Right cardiac atrium (tissue), 5 donors: ENCODE results near the gene AATK. TPM values are rescaled to one million over a fixed set of nuclear protein-coding genes. Genes with fewer than 3 reads are reported as not detected.

Experiments
- ATAC-seq, 2 donors: fragments of 200-7000 bp; cut with Tn5 transposase; one replicate each; pipeline versions ENCODE4 v1.8.0 to v1.9.1; 2020; ENCODE audit warnings: moderate library complexity in 2 of 2, mild to moderate bottlenecking in 1 of 2
- DNase-seq, 3 donors: peaks; one replicate each; pipeline ENCODE4 v3.0.0-alpha.2; 2020
- H3K27ac ChIP-seq: one replicate; pipeline ENCODE4 v1.5.1; 2013; ENCODE audit warnings: mild to moderate bottlenecking, low read length, control low read depth, moderate library complexity
- H3K27me3 ChIP-seq: one replicate; pipeline ENCODE4 v1.6.1; 2013; ENCODE audit not compliant: control insufficient read depth, insufficient read depth
- H3K4me1 ChIP-seq: one replicate; pipeline ENCODE4 v1.6.1; 2013; ENCODE audit warnings: low read length; ENCODE audit not compliant: control insufficient read depth, insufficient read depth
- H3K4me3 ChIP-seq: one replicate; pipeline ENCODE4 v1.5.1; 2013; ENCODE audit warnings: low read length, control low read depth
- H3K9me3 ChIP-seq: one replicate; pipeline ENCODE4 v1.6.1; 2013; ENCODE audit warnings: low read length; ENCODE audit not compliant: control insufficient read depth
- WGBS: extraction: QIAGEN DNeasy Blood & Tissue Kit; methylation state at CpG from one replicate; pipeline ENCODE4 v1.1.7; 2013; 5-methylcytosine and 5-hydroxymethylcytosine counted together
- intact Hi-C, 4 donors: fragments of 100-400 bp; cut with DNase I; formaldehyde crosslinking; loops; one replicate each; pipeline versions ENCODE4 v1.11.0 to v1.14.0; 2022 to 2023
- polyA plus RNA-seq: library from polyadenylated mRNA; stranded (reverse); fragments of 200-250 nt; gene quantifications from one replicate; pipeline ENCODE4 v1.2.3, GENCODE V29; 2013
- total RNA-seq, 4 donors: library from RNA; stranded (reverse); fragmentation: NEBNext Ultra II Directional; extraction: Animal tissue kit (Norgen Biotek cat#: 25700); gene quantifications; one replicate each; pipeline ENCODE4 v1.2.1, GENCODE V29; 2021
- donor health status: healthy with polysubstance abuse.
- donor health status: DM: no; HTN: yes; CAD: no.
- donor health status: DM: no; HTN: no; CAD: no.
- donor health status: DM: no; HTN: yes; CAD: no; lungs with severe emphysema.
- donor health status: DM: yes; HTN: yes; CAD: no.

Gene AATK
- total and polyA plus RNA-seq, 5 donors = 8.6 to 15.4 (median 12.4) TPM

GRCh38 chr17:81142301-81143199 lies 23.5 kb downstream of the AATK start:
- Histone ChIP-seq H3K4me3 (no peak overlapping the region), H3K4me1 (no peaks in the 10 kb centered on the region), H3K27me3 (no peaks in the 10 kb centered on the region), H3K9me3 (no peaks in the 10 kb centered on the region), H3K27ac (no peak overlapping the region)
- DNase-seq (peak; percentile 78 to 93 (median 91)), ATAC-seq (peak; percentile 83 to 93)
- WGBS = 37% methylated on average over 25 of the region's 25 CpGs
- intact Hi-C loops = loop anchor here (2.0 to 10.0 kb wide), 3 partner anchors 58 to 102 kb away; no protein-coding TSS in a partner anchor

DNA sequence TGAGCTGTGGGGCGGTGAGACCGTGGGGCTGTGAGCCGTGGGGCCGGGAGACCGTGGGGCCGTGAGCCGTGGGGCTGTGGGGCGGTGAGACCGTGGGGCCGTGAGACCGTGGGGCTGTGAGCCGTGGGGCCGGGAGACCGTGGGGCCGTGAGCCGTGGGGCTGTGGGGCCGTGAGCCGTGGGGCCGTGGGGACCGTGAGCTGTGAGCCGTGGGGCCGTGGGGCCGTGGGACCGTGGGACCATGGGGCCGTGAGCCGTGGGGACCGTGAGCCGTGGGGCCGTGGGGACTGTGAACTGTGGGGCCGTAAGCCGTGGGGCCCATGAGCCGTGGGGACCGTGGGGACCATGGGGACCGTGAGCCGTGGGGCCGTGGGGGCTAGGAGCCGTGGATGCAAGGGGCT lies 25.3 kb downstream of the AATK start:
- no peaks in the 10 kb centered on the region for H3K27me3 ChIP-seq
- H3K27ac ChIP-seq = no peak overlapping the region
- no peak for ATAC-seq
- no peak overlapping the region for H3K4me3 ChIP-seq
- WGBS = 93% methylated on average over 37 of the region's 37 CpGs
- DNase-seq = no peak
- no peaks in the 10 kb centered on the region for H3K4me1 ChIP-seq
- H3K9me3 ChIP-seq = no peaks in the 10 kb centered on the region
- intact Hi-C loops = loop anchor here (5.0 to 10.0 kb wide), 2 partner anchors 102 to 104 kb away; no protein-coding TSS in a partner anchor

DNA sequence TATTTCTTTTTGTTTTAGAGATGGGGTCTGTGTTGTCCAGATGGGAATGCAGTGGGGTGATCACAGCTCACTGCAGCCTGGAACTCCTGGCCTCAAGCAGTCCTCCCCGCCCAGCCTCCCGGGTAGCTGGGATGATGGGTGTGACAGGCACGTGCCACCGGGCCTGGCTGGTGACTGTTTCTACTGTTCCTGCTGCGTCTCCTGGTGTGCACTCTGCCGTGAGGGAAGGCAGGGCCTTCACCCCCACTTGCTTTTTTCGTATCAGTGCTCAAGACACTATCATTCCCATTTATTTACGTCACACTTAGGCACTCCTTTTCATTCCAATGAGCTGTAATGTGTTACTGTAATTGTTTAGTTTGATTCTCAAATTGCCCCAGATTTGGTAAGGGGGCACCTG lies 26.0 kb downstream of the AATK start:
- no peaks in the 10 kb centered on the region for H3K4me1 ChIP-seq
- no peak for DNase-seq
- H3K9me3 ChIP-seq = no peaks in the 10 kb centered on the region
- intact Hi-C loops = loop anchor here (5.0 to 10.0 kb wide), 2 partner anchors 102 to 105 kb away; no protein-coding TSS in a partner anchor
- H3K4me3 ChIP-seq = no peak overlapping the region
- H3K27me3 ChIP-seq = no peaks in the 10 kb centered on the region
- no peak overlapping the region for H3K27ac ChIP-seq
- WGBS = 77% methylated on average over 8 of the region's 8 CpGs
- no peak for ATAC-seq

- Histone ChIP-seq H3K9me3 (no peaks in the 10 kb centered on the region), H3K4me3 (no peak overlapping the region), H3K27me3 (no peaks in the 10 kb centered on the region), H3K27ac (no peak overlapping the region), H3K4me1 (no peaks in the 10 kb centered on the region)
- no peak for DNase-seq
- ATAC-seq = no peak
- WGBS = 92% methylated on average over 8 of the region's 8 CpGs
- intact Hi-C loops = no loop called here
Observed at GRCh38 chr17:81139428-81139827, 26.6 kb downstream of the AATK start.

DNA sequence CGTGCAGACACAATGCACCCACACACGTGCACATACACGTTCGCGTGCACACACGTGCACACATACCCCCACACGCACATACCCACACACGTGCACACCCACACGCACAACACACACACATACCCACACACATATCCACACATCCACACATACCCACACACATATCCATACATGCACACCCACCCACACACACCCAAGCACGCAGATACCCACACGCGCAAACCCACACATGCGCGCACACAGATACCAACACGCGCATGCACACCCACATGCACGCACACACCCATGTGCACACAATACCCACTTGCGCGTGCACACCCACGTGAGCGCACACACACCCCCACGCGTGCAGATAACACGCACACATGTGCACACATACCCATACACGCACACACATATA lies 27.5 kb downstream of the AATK start:
- DNase-seq (no peak), ATAC-seq (no peak)
- intact Hi-C loops = no loop called here
- Histone ChIP-seq H3K27me3 (no peaks in the 10 kb centered on the region), H3K4me1 (no peaks in the 10 kb centered on the region), H3K9me3 (no peaks in the 10 kb centered on the region), H3K27ac (no peak overlapping the region), H3K4me3 (no peak overlapping the region)
- WGBS = 96% methylated on average over 25 of the region's 25 CpGs

DNA sequence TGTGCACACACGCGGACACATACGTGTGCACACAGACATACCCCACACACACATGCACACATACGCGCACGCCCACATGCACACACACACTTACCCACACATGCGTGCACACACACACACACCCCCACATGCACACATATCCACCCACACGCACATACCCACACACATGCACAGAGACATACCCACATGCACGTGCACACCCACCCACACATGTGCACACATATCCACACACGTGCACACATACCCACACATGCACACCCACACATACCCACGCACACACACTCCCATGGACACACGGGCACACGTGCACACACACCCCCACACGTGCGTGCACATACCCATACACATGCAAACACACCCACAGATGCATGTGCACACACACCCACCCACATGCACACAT lies 27.9 kb downstream of the AATK start:
- intact Hi-C loops = no loop called here
- DNase-seq = no peak
- no peak for ATAC-seq
- WGBS = 97% methylated on average over 15 of the region's 15 CpGs
- Histone ChIP-seq H3K27ac (no peak overlapping the region), H3K4me3 (no peak overlapping the region), H3K4me1 (no peaks in the 10 kb centered on the region), H3K27me3 (no peaks in the 10 kb centered on the region), H3K9me3 (no peaks in the 10 kb centered on the region)

DNA sequence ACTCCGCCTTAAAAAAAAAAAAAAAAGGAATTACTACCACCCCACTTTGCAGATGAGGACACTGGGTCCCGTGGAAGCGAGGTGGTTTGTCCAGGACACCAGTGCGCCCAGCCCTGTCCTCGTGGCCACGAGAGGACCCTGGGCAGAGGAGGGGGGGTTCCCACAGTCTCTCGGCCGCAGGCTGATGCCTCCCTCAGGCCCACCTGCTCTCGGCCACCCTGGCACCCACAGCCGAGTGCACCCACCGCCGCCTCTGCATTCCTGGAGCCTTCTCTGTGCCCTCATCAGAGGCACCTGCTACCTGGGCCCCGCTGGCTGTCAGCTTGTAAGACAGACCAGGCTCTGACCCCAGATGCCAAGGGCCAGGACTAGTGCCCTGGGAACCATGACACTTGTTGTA lies 28.8 kb downstream of the AATK start:
- Histone ChIP-seq H3K27me3 (no peaks in the 10 kb centered on the region), H3K4me1 (no peaks in the 10 kb centered on the region), H3K27ac (no peak overlapping the region), H3K4me3 (no peak overlapping the region), H3K9me3 (no peaks in the 10 kb centered on the region)
- intact Hi-C loops = no loop called here
- no peak for ATAC-seq
- DNase-seq = no peak
- 92% methylated on average over 13 of the region's 13 CpGs for WGBS

- ATAC-seq (no peak), DNase-seq (no peak)
- WGBS = 74% methylated on average over 8 of the region's 8 CpGs
- H3K4me1 ChIP-seq = no peaks in the 10 kb centered on the region
- H3K27ac ChIP-seq = no peak overlapping the region
- H3K27me3 ChIP-seq = no peaks in the 10 kb centered on the region
- intact Hi-C loops = no loop called here
- no peak overlapping the region for H3K4me3 ChIP-seq
- H3K9me3 ChIP-seq = no peaks in the 10 kb centered on the region
Observed at GRCh38 chr17:81136366-81136765, 29.7 kb downstream of the AATK start.

DNA sequence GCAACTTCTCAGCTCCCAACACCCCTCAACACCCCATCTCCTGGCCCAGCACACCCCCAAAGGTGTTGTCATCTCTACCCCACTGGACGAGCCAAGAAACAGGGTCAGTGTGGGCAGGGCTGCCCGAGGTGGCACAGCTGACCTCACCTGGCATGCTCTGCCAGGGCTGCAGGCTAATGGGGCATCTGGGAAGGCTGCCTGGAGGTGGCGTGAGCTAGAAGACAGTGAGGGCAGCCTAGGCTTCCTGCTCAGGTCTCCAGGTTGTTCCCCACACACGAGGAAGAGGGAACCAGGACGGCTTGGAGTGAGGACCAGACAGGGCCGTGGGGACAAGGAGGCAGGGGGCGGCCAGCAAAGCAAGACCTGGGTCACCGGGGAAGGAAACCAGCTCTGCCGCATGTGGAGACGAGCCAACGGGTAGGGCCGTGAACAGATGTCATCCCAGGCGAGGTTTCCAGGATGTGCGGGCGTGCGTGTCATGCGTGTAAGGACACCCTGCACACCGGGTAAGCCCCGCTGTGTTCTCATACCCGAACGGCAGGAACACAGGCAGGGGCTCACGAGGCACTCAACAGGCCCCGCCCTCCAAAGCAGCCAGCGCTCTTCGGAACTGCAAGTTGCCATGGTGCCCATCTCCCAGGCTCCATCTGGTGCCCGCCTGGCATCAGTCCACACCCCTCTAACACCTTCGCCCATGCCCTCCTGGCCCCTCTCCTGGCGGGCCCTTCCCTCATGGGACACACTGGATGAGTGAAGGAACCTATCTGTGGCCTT lies 30.3 kb downstream of the AATK start:
- intact Hi-C loops = no loop called here
- H3K4me1 ChIP-seq = no peaks in the 10 kb centered on the region
- H3K27me3 ChIP-seq = no peaks in the 10 kb centered on the region
- no peak overlapping the region for H3K27ac ChIP-seq
- 71% methylated on average over 28 of the region's 28 CpGs for WGBS
- H3K4me3 ChIP-seq = no peak overlapping the region
- ATAC-seq (no peak), DNase-seq (no peak)
- H3K9me3 ChIP-seq = no peaks in the 10 kb centered on the region

GRCh38 chr17:81134064-81134781 lies 31.8 kb downstream of the AATK start:
- H3K27me3 ChIP-seq = no peaks in the 10 kb centered on the region
- ATAC-seq = no peak
- H3K4me1 ChIP-seq = no peaks in the 10 kb centered on the region
- 83% methylated on average over 28 of the region's 28 CpGs for whole genome bisulfite sequencing
- H3K27ac ChIP-seq = no peak overlapping the region
- no peaks in the 10 kb centered on the region for H3K9me3 ChIP-seq
- intact Hi-C loops = no loop called here
- H3K4me3 ChIP-seq = no peak overlapping the region
- no peak for DNase-seq
